Subcutaneous adipose tissue (tissue), 4 donors: ENCODE results near the gene C5orf15. TPM values are rescaled to one million over a fixed set of nuclear protein-coding genes. Genes with fewer than 3 reads are reported as not detected.

ENCODE experiments used
- CTCF ChIP-seq: fragments of 450-650 bp; IDR thresholded peaks from one replicate; pipeline ENCODE4 v1.5.1; 2016; ENCODE audit warnings: low read depth, mild to moderate bottlenecking, control low read depth, antibody characterized with exemption, moderate library complexity
- total RNA-seq, 4 donors: library from RNA; depleted of rRNA; stranded (reverse); fragments of >200 nt; gene quantifications; one replicate each; pipeline ENCODE4 v1.1.0, GENCODE V29; 2016

C5orf15 gene
- total RNA-seq, 4 donors from 2014 or later, result 32.2 to 66.0 (median 44.2) TPM

GRCh38 chr5:133938039-133938821, 30.2 kb downstream of the C5orf15 start:
- TF ChIP-seq CTCF, result no peak

- no peak for TF ChIP-seq CTCF
These were observed 31.8 kb downstream of the C5orf15 start for GRCh38 chr5:133936651-133937015.

GRCh38 chr5:133935667-133935940, 32.8 kb downstream of the C5orf15 start:
- TF ChIP-seq CTCF, result no peak

- TF ChIP-seq CTCF, result no peak
These were observed 33.4 kb downstream of the C5orf15 start for GRCh38 chr5:133934822-133935666.

- no peak for TF ChIP-seq CTCF
These were observed 34.1 kb downstream of the C5orf15 start for GRCh38 chr5:133934311-133934710.

GRCh38 chr5:133933670-133934295, 34.6 kb downstream of the C5orf15 start:
- TF ChIP-seq CTCF, result no peak

- TF ChIP-seq CTCF, result no peak
These were observed 35.3 kb downstream of the C5orf15 start for GRCh38 chr5:133933169-133933509.
